Astrocyte (in vitro differentiated cells and primary cell): Measurements from ENCODE around the gene GCNT2. TPM values are rescaled to one million over a fixed set of nuclear protein-coding genes. Genes with fewer than 3 reads are reported as not detected.

ENCODE experiments used
- DNase-seq: peaks from one replicate; pipeline ENCODE4 v3.0.0-alpha.2; 2010; ENCODE audit warnings: low read depth
- FAIRE-seq: peaks from 2 replicates; lab custom pipeline; 2011; peaks lifted over from hg19 to GRCh38; lab: Jason Lieb, UNC
- H2AFZ ChIP-seq: 2 replicates; pipeline ENCODE4 v1.6.0; 2012; ENCODE audit warnings: low read depth, low read length, inconsistent platforms
- H3K27ac ChIP-seq: 2 replicates; pipeline ENCODE4 v1.5.1; 2011; ENCODE audit warnings: low read depth, low read length, inconsistent platforms
- H3K27me3 ChIP-seq: 2 replicates; pipeline ENCODE4 v1.6.0; 2011; ENCODE audit warnings: low read length, inconsistent platforms; ENCODE audit not compliant: insufficient read depth
- H3K36me3 ChIP-seq: 2 replicates; pipeline ENCODE4 v1.5.1; 2011; ENCODE audit warnings: low read length, inconsistent platforms; ENCODE audit not compliant: insufficient read depth
- H3K4me1 ChIP-seq: 2 replicates; pipeline ENCODE4 v1.5.1; 2011; ENCODE audit warnings: low read length, inconsistent platforms; ENCODE audit not compliant: insufficient read depth
- H3K4me2 ChIP-seq: 2 replicates; pipeline ENCODE4 v1.6.0; 2012; ENCODE audit warnings: low read length, inconsistent platforms
- H3K4me3 ChIP-seq: 2 replicates; pipeline ENCODE4 v1.5.1; 2011; ENCODE audit warnings: low read depth, mild to moderate bottlenecking, low read length, inconsistent platforms; ENCODE audit not compliant: insufficient read depth
- H3K79me2 ChIP-seq: 2 replicates; pipeline ENCODE4 v1.6.0; 2012; ENCODE audit warnings: mild to moderate bottlenecking, low read length, inconsistent platforms; ENCODE audit not compliant: insufficient read depth
- H3K9ac ChIP-seq: 2 replicates; pipeline ENCODE4 v1.6.0; 2012; ENCODE audit warnings: mild to moderate bottlenecking, low read length, inconsistent platforms
- H3K9me3 ChIP-seq: 2 replicates; pipeline ENCODE4 v1.5.1; 2012; ENCODE audit warnings: low read depth, mild to moderate bottlenecking, low read length, inconsistent platforms; ENCODE audit not compliant: insufficient read depth
- H4K20me1 ChIP-seq: 2 replicates; pipeline ENCODE4 v1.6.0; 2012; ENCODE audit warnings: low read length, inconsistent platforms; ENCODE audit not compliant: insufficient read depth
- H3K27ac Mint-ChIP-seq: one replicate; pipeline ENCODE4 v1.8.0; 2021; ENCODE audit warnings: mild to moderate bottlenecking, mixed read lengths; ENCODE audit not compliant: unreplicated experiment
- H3K27me3 Mint-ChIP-seq: one replicate; pipeline ENCODE4 v1.8.0; 2021; ENCODE audit warnings: low read depth, mixed read lengths; ENCODE audit not compliant: unreplicated experiment
- H3K36me3 Mint-ChIP-seq: one replicate; pipeline ENCODE4 v1.8.0; 2021; ENCODE audit warnings: low read depth, mixed read lengths; ENCODE audit not compliant: unreplicated experiment
- H3K4me1 Mint-ChIP-seq: one replicate; pipeline ENCODE4 v1.8.0; 2021; ENCODE audit warnings: low read depth, mixed read lengths; ENCODE audit not compliant: unreplicated experiment
- H3K4me3 Mint-ChIP-seq: one replicate; pipeline ENCODE4 v1.8.0; 2021; ENCODE audit warnings: mild to moderate bottlenecking, moderate library complexity, mixed read lengths; ENCODE audit not compliant: unreplicated experiment
- H3K9me3 Mint-ChIP-seq: one replicate; pipeline ENCODE4 v1.8.0; 2021; ENCODE audit warnings: mild to moderate bottlenecking, mixed read lengths; ENCODE audit not compliant: unreplicated experiment
- EZH2 ChIP-seq: IDR thresholded peaks from 2 replicates; pipeline ENCODE4 v1.6.1; 2012; ENCODE audit warnings: mild to moderate bottlenecking, low read length, inconsistent platforms; ENCODE audit not compliant: insufficient read depth
- total RNA-seq: library from RNA; stranded (reverse); gene quantifications from 2 replicates; pipeline ENCODE4 v1.2.1, GENCODE V29; 2021
- TF ChIP-seq, protein P1 (sequence below): IDR thresholded peaks from 2 replicates; pipeline ENCODE4 v1.5.1; 2011; ENCODE audit warnings: low read depth, mild to moderate bottlenecking, inconsistent platforms, low read length, moderate library complexity; ENCODE audit not compliant: insufficient read depth

Gene GCNT2
- total RNA-seq, 1 donor from 2014 or later: 14.8 TPM

DNA sequence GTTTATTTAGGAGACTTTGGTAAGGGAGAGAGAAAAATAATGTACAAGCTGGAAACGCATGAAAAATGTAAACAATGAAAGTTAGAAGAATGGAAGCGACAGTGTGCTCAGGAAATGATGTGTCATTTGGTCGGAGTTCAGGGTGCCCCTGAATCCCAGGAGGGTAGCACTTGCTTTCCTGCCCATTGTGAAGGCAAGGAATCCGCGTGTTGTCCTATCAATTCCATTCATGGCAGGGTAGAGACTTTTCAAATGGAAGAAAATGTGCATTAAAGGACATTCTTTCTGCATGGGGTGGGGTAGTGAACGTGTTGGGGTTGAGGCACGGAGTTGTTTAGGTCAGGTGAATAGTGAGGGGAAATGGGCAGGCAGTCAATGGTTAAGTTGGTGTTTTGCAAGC, 33.7 kb downstream of the GCNT2 start:
- Histone ChIP-seq H4K20me1 (no peaks in the 10 kb centered on the region), H3K36me3 (no peaks in the 10 kb centered on the region), H3K9ac (no peak overlapping the region), H2AFZ (no peak overlapping the region), H3K27me3 (peaks cover 2% of the 10 kb centered on the region), H3K4me2 (peak overlapping the region; percentile 97), H3K27ac (no peak overlapping the region), H3K4me1 (peaks cover 11% of the 10 kb centered on the region), H3K79me2 (no peaks in the 10 kb centered on the region), H3K9me3 (no peaks in the 10 kb centered on the region), H3K4me3 (no peak overlapping the region)
- H3K4me1 Mint-ChIP-seq: peaks cover 17% of the 10 kb centered on the region
- DNase-seq: no peak
- peak overlapping the region; percentile 1 for H3K27ac Mint-ChIP-seq
- no peak for FAIRE-seq
- H3K27me3 Mint-ChIP-seq: peaks cover 6% of the 10 kb centered on the region
- H3K36me3 Mint-ChIP-seq: no peaks in the 10 kb centered on the region
- TF ChIP-seq, protein P1, sequence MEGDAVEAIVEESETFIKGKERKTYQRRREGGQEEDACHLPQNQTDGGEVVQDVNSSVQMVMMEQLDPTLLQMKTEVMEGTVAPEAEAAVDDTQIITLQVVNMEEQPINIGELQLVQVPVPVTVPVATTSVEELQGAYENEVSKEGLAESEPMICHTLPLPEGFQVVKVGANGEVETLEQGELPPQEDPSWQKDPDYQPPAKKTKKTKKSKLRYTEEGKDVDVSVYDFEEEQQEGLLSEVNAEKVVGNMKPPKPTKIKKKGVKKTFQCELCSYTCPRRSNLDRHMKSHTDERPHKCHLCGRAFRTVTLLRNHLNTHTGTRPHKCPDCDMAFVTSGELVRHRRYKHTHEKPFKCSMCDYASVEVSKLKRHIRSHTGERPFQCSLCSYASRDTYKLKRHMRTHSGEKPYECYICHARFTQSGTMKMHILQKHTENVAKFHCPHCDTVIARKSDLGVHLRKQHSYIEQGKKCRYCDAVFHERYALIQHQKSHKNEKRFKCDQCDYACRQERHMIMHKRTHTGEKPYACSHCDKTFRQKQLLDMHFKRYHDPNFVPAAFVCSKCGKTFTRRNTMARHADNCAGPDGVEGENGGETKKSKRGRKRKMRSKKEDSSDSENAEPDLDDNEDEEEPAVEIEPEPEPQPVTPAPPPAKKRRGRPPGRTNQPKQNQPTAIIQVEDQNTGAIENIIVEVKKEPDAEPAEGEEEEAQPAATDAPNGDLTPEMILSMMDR: no peak
- no peak for TF ChIP-seq EZH2
- H3K9me3 Mint-ChIP-seq: no peaks in the 10 kb centered on the region
- no peak overlapping the region for H3K4me3 Mint-ChIP-seq

DNA sequence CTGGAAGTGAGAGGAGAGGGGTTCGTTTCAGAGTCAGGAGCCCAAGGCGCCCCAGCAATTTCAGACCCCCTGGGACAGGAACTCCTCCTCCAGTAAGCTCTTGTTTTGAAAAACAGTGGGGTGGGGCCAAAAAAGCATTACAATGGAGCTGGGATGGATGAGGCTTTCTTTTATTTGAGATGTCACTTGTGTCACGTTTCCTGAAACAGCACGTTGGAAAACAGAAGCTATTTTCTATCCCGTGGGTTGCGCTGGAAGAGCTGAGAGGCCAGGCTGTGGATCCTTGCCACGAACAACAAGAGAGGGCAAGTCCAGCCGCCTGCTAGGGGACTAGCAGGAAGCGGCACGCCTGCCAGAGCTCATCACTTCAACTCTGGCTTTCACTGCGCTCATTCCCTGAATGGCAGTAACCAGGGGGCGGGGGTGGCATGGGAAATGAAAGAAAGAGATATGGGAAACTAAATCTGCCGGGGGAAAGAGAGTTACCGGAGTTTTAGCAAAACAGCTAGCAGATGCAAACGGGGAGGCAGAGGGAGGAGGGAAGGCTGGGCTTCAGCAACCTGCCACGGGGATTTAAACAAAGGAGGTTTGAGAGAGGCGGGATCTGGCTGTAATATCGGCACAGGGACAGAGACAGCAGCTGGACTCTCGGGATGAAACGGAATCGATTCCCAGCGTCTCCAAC, 34.6 kb downstream of the GCNT2 start:
- no peak for FAIRE-seq
- H3K27me3 ChIP-seq: peaks cover 2% of the 10 kb centered on the region
- DNase-seq: peak; percentile 32
- peaks cover 11% of the 10 kb centered on the region for H3K4me1 ChIP-seq
- H3K9me3 Mint-ChIP-seq: no peaks in the 10 kb centered on the region
- H3K9me3 ChIP-seq: no peaks in the 10 kb centered on the region
- no peaks in the 10 kb centered on the region for H4K20me1 ChIP-seq
- no peaks in the 10 kb centered on the region for H3K79me2 ChIP-seq
- peak overlapping the region; percentile 72 for H3K9ac ChIP-seq
- H3K4me1 Mint-ChIP-seq: peaks cover 19% of the 10 kb centered on the region
- H3K4me2 ChIP-seq: peak overlapping the region; percentile 97
- no peaks in the 10 kb centered on the region for H3K36me3 ChIP-seq
- peak overlapping the region; percentile 58 for H3K4me3 ChIP-seq
- H2AFZ ChIP-seq: peak overlapping the region; percentile 81
- H3K27me3 Mint-ChIP-seq: peaks cover 11% of the 10 kb centered on the region
- H3K27ac ChIP-seq: no peak overlapping the region
- no peak for TF ChIP-seq EZH2
- TF ChIP-seq, protein P1: no peak
- H3K27ac Mint-ChIP-seq: peak overlapping the region; percentile 49
- no peaks in the 10 kb centered on the region for H3K36me3 Mint-ChIP-seq
- H3K4me3 Mint-ChIP-seq: peak overlapping the region; percentile 84

DNA sequence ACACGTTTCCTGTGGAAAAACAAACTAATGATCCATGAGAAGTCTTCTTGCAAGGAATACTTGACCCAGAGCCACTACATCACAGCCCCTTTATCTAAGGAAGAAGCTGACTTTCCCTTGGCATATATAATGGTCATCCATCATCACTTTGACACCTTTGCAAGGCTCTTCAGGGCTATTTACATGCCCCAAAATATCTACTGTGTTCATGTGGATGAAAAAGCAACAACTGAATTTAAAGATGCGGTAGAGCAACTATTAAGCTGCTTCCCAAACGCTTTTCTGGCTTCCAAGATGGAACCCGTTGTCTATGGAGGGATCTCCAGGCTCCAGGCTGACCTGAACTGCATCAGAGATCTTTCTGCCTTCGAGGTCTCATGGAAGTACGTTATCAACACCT, 35.4 kb downstream of the GCNT2 start:
- Mint-ChIP-seq H3K4me3 (peak overlapping the region; percentile 84), H3K4me1 (peaks cover 19% of the 10 kb centered on the region), H3K27me3 (peaks cover 11% of the 10 kb centered on the region), H3K27ac (no peak overlapping the region), H3K36me3 (no peaks in the 10 kb centered on the region), H3K9me3 (no peaks in the 10 kb centered on the region)
- TF ChIP-seq EZH2: no peak
- TF ChIP-seq, protein P1: no peak
- Histone ChIP-seq H3K36me3 (no peaks in the 10 kb centered on the region), H4K20me1 (no peaks in the 10 kb centered on the region), H3K27me3 (peaks cover 2% of the 10 kb centered on the region), H3K4me3 (no peak overlapping the region), H3K4me2 (peak overlapping the region; percentile 97), H3K4me1 (peaks cover 11% of the 10 kb centered on the region), H3K79me2 (no peaks in the 10 kb centered on the region), H3K9ac (peak overlapping the region; percentile 72), H2AFZ (no peak overlapping the region), H3K9me3 (no peaks in the 10 kb centered on the region), H3K27ac (no peak overlapping the region)
- no peak for FAIRE-seq
- DNase-seq: no peak
